GM23248 (cell line): ENCODE data around the gene SOX13.

Experiments used
- EZH2 ChIP-seq: fragments of 200-600 bp; sonication (generic); IDR thresholded peaks from 2 replicates; pipeline ENCODE4 v1.6.1; 2018; ENCODE audit warnings: antibody characterized with exemption, mild to moderate bottlenecking; ENCODE audit not compliant: insufficient read depth, poor library complexity, severe bottlenecking
- EZH2phosphoT487 ChIP-seq: fragments of 200-600 bp; sonication (generic); IDR thresholded peaks from 2 replicates; pipeline ENCODE4 v1.6.1; 2018; ENCODE audit warnings: antibody characterized with exemption, moderate library complexity, mild to moderate bottlenecking, low read depth; ENCODE audit not compliant: insufficient read depth

GRCh38 chr1:204147406-204148383 is 74.8 kb downstream of the SOX13 start:
- TF ChIP-seq EZH2 (no peak), EZH2phosphoT487 (no peak)
